Bronchial epithelial cell (primary cell): ENCODE data around the gene PDIA2. TPM values are rescaled to one million over a fixed set of nuclear protein-coding genes. Genes with fewer than 3 reads are reported as not detected.

ENCODE experiments used
- DNase-seq: peaks from one replicate; pipeline ENCODE4 v3.0.0-alpha.2; 2010; ENCODE audit warnings: low read depth
- FAIRE-seq: peaks from 2 replicates; lab custom pipeline; 2011; peaks lifted over from hg19 to GRCh38; lab: Jason Lieb, UNC
- H3K27me3 ChIP-seq: 2 replicates; pipeline ENCODE4 v1.5.1; 2011; ENCODE audit warnings: low read length; ENCODE audit not compliant: control insufficient read depth, insufficient read depth
- H3K36me3 ChIP-seq: 2 replicates; pipeline ENCODE4 v1.5.1; 2011; ENCODE audit warnings: low read length; ENCODE audit not compliant: control insufficient read depth, insufficient read depth
- H3K4me3 ChIP-seq: 2 replicates; pipeline ENCODE4 v1.5.1; 2011; ENCODE audit warnings: mild to moderate bottlenecking, low read depth, low read length, control low read depth
- total RNA-seq: library from RNA; depleted of rRNA; stranded (reverse); fragments of >200 nt; gene quantifications from 2 replicates; pipeline ENCODE4 v1.2.1, GENCODE V29; 2014
- TF ChIP-seq, protein P1 (sequence below): IDR thresholded peaks from 2 replicates; pipeline ENCODE4 v1.5.1; 2011; ENCODE audit warnings: mild to moderate bottlenecking, moderate library complexity, low read length, control low read depth, inconsistent platforms; ENCODE audit not compliant: insufficient read depth, severe bottlenecking

Gene PDIA2
- total RNA-seq, 1 donor from 2014 or later: not detected

DNA sequence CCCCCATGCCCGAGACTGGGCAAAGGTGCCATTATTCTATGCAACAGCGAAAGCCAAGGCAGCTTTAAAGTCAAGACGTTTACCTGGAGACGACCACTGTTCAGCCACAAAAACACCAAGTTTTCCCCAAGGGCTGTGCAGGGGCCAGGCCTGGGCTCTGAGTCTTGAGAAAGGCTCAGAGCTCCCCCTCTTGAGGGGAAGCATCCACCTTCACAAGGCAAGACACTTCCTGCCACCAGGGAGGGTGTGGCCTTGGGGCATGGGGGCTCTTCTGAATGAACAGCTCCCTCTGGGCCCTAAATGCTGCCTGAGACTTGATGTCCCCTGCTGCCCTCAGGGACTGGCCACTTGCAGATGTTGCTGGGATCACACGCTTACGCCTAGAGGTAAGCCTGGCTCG, 26.5 kb downstream of the PDIA2 start:
- no peak for DNase-seq
- Histone ChIP-seq H3K36me3 (peaks cover 35% of the 10 kb centered on the region), H3K4me3 (no peak overlapping the region), H3K27me3 (no peaks in the 10 kb centered on the region)
- no peak for FAIRE-seq
- TF ChIP-seq, protein P1, sequence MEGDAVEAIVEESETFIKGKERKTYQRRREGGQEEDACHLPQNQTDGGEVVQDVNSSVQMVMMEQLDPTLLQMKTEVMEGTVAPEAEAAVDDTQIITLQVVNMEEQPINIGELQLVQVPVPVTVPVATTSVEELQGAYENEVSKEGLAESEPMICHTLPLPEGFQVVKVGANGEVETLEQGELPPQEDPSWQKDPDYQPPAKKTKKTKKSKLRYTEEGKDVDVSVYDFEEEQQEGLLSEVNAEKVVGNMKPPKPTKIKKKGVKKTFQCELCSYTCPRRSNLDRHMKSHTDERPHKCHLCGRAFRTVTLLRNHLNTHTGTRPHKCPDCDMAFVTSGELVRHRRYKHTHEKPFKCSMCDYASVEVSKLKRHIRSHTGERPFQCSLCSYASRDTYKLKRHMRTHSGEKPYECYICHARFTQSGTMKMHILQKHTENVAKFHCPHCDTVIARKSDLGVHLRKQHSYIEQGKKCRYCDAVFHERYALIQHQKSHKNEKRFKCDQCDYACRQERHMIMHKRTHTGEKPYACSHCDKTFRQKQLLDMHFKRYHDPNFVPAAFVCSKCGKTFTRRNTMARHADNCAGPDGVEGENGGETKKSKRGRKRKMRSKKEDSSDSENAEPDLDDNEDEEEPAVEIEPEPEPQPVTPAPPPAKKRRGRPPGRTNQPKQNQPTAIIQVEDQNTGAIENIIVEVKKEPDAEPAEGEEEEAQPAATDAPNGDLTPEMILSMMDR: no peak

DNA sequence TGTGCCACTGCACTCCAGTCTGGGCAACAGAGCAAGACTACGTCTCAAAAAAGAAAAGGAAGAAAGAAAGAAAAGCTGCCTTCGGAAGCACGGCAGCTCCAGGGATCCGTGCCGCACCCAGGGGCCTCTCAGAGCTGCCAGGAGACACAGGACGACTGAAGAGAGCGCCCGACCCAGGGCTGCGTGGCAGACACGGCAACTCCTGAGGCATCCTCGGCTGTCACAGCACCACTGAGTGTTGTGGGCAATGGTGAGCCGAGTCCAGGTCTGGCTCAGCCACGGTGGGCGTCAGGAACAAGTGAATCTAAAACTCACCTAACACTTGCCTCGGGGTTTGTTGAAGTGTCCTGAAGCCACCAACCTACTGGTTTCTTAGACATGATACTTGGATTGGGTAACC, 28.8 kb downstream of the PDIA2 start:
- H3K27me3 ChIP-seq: no peaks in the 10 kb centered on the region
- TF ChIP-seq, protein P1: no peak
- DNase-seq: no peak
- H3K36me3 ChIP-seq: peaks cover 30% of the 10 kb centered on the region
- no peak overlapping the region for H3K4me3 ChIP-seq
- no peak for FAIRE-seq

DNA sequence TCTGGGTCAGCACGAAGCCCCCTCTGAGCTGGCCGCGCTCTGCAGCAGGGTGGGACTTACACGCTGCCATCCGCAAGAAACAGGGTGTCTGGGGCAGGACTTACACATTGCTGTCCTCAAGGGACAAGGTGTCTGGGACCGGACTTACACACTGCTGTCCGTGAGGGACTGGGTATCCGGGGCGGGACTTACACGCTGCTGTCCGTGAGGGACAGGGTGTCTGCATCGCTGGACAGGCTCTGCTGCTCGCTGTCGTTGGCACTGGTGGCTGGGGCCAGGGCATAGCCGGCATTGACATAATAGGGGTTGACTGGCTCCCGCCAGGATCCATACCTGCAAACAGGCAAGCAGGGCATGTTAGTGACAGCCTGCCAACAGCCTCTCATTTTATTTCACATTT, 31.4 kb downstream of the PDIA2 start:
- Histone ChIP-seq H3K4me3 (no peak overlapping the region), H3K36me3 (peaks cover 38% of the 10 kb centered on the region), H3K27me3 (no peaks in the 10 kb centered on the region)
- FAIRE-seq (no peak), DNase-seq (no peak)
- TF ChIP-seq, protein P1: no peak

DNA sequence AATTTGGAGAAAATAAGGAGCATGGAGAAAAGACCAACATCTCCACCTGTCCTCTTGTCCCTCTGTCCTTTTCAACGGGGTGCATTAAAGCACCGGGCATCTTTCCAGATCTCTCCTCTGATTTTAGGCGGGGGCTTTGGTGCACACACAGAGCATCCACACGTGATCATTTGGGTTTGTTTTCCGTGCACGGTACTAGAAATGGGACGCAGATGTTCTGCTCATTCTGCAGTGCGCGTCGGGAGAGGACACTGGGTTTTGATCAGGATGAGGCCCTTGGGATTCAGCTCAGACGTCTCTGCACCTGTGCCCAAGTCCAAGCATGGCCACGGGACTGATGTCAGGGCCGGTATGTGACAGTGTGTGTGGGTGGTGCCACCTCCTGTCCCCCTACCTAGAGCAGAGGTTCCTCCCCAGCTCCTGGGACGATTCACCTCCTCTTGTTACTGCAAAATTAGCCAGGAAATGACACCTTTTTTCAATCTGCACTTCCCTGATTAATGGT, 31.9 kb downstream of the PDIA2 start:
- Histone ChIP-seq H3K27me3 (no peaks in the 10 kb centered on the region), H3K4me3 (no peak overlapping the region), H3K36me3 (peaks cover 38% of the 10 kb centered on the region)
- DNase-seq: no peak
- no peak for FAIRE-seq
- TF ChIP-seq, protein P1: no peak

DNA sequence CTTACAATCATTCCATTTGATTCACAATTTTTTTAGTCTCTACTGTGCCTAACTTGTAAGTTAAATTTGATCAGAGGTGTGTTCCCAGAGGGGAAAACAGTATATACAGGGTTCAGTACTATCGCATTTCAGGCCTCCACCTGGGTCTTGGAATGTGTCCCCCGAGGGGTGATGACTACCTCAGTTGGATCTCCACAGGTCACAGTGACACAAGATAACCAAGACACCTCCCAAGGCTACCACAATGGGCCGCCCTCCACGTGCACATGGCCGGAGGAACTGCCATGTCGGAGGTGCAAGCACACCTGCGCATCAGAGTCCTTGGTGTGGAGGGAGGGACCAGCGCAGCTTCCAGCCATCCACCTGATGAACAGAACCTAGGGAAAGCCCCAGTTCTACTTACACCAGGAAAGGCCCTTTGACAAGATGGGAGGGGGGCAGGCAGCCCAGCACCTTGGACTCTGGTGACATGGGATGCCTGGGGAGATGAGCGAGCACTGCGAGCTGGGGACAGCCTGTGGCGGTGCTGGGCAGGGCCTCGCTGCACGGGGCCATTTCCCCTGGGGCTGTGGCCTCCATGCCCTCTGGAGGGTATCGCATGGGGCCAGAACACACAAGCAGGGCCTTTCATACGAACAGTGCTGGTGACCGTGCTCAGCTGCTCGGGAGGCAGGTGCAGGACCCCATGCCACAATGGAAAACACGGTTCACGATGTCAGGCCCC, 33.9 kb downstream of the PDIA2 start:
- peaks cover 37% of the 10 kb centered on the region for H3K36me3 ChIP-seq
- TF ChIP-seq, protein P1: no peak
- DNase-seq (no peak), FAIRE-seq (no peak)
- no peaks in the 10 kb centered on the region for H3K27me3 ChIP-seq
- no peak overlapping the region for H3K4me3 ChIP-seq
